GM21447 (cell line): ENCODE measurements around the gene CHST1.
A peak's percentile ranks its signal among the peaks of the same experiment; 100 is the strongest.

Source experiments
- ATAC-seq: cut with Tn5 transposase; IDR thresholded peaks from one replicate; pipeline ENCODE4 v1.9.1; 2021; ENCODE audit not compliant: unreplicated experiment

The CHST1 gene, protein sequence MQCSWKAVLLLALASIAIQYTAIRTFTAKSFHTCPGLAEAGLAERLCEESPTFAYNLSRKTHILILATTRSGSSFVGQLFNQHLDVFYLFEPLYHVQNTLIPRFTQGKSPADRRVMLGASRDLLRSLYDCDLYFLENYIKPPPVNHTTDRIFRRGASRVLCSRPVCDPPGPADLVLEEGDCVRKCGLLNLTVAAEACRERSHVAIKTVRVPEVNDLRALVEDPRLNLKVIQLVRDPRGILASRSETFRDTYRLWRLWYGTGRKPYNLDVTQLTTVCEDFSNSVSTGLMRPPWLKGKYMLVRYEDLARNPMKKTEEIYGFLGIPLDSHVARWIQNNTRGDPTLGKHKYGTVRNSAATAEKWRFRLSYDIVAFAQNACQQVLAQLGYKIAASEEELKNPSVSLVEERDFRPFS

DNA sequence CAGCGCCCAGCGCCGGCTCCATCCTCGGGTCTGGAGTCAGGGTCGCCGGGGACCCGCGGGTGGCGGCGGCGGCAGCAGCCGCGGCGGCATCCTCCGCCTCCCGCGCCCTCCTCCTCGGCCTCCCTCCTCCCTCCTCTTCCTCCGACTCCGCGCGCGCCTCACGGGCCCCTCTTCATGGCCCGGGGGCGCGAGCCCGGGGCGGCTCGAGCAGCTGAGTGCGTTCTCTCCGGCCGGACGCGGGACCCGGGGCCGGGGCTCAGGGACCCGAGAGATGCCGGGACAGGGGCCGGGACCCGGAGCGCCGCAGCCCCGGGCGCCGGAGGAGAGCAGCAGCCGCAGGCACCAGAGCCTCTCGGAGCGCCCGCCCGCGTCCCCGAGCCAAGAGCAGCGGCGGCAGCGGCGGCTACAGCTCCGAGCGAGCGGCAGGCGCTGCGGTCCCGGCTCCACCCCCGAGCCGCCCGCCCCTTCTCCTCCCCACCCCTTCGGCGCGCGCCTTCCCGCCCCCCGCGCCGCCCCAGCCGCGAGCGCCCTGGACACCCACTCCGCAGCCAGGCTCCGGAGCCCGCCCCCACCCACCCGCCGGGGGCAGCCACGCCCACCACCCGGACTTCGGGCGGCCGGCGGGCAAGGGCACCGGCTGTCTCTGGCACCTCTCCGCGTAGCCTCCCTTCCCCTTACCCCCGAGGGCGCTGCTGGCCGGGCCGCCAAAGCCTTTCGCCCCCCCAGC is at the start of gene CHST1:
Gene CHST1, minus strand, starts transcription at position 417 of the 727 bp plus-strand sequence. CDS start 14,699 bp downstream, outside the sequence.
- ATAC-seq = no peak

DNA sequence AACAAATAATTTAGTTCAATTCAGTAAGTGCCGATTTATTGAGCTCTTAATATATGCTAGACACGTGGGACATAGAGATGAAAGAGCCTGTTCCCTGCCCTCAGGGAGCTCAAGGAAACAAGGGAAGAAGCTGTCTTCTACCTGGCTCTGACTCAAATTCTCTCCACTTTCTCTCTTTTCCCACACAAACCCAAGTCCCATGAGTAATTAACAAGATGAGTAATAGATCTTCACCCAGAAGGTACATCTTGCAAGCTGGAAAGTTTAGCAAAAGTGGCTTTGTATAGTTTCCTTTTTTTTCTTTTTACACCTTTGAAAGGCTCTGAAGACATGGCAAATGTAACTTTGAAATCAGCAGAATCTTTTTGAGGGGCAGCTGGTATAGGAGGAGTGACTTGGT is 48.2 kb upstream of the CHST1 start:
- no peak for ATAC-seq

DNA sequence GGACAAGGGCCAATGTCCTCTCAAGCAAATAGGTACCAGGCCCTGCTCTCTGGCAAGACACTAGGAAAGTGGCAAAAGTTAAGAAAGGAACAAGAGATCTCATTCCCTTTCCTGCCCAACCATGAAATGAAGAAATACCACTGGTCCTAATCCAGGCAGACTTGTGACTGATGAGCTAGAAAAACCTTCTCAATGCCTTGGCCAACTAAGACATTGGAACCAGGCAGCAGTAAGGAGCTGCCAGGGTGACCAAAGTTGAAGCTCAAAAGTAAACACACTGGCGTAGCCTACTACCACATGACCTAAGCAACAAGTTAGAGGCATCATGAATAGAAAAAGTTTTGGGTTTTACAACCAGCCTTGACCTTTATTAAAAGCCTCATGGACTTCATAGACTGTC is 45.1 kb upstream of the CHST1 start:
- no peak for ATAC-seq

DNA sequence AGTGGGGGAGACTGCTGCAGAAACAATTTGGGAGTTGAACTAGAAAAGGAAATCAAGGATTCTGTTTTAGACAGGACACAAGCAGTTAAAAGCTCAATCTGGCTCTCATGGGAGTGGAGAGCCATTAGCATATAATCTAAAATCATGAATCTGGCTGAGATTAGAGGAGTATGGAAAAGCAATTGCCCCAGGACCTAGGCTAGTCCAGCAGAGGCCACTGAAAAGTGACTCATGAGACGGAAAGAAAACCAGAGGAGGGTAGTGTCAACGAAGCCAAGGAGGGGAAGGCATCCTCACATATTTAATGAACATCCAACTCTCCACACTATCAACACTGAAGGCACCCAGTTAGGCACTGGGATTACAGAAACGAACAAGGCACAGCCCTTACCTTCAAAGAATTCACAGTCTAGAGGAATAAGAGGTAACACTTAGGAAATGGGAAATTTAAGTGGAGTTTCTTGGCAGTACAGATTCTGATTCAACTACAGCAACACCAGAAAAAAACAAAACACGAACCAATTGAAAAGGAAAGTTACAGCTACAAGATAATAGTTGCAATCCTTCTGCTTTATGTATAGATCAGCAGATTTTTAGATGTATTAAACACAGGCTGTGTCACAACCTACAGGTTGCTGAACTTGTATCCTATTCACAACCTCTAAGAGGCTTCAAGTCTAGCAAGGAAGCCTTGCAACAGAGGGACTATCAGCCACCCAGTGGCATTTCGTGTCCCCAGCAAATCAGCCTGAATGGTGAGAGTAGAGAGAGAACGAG is 43.7 kb upstream of the CHST1 start:
- ATAC-seq = no peak

DNA sequence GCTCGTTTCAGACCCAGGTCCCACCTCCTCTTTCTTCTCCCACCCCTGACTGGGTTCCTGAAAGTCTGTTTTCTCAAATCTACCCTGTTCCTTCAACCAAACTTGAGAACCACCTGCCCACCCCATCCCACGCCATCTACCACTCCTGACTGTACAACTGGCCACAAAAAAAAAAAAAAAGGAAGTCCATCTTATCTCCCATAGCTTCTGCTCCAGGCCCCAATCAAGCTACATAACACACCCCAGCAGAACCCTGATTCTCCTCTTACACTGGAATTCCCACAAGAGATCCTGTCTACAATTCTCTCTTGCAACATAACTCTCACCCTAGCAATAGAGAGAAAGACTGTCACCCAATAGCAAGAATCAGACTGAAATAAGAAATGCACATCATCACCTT is 39.2 kb upstream of the CHST1 start:
- no peak for ATAC-seq

DNA sequence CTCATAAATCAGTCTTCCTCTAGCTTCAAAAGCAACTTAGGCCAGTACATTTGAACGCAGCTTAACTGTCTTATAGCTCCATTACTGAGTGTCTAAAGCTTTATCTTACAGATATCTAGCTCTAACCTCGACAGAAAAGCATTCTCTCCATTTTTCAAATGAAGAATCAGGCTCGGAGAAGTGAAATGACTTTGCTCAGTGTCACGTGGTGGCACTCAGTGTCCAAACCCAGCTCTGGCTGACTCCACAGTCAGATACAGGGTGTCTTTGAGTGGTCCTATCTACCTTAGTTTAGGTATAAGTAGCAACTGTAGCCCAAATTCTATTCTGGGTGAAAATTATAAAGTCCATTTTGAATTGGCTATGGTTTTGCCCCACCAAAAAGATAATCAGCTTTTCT is 38.7 kb upstream of the CHST1 start:
- ATAC-seq = no peak

DNA sequence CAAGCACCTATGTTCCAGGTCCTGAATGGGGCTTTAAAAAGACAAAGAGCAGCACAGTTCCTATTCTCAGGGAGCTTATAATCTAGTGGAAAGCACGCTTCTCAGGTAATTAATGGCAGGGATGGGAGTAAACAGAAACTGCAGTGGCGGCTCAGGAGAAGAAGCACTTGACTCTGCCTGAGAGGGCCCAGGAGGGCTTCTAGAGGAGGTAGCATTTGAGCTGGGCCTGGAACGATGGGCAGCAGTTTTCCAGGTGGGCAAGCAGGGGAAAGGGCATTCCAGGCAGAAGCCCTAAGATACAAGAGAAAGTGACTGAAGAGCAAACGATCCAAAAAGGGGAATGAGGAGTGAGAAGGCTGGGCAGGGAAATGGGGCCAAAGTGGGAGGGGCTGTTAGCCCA is 37.1 kb upstream of the CHST1 start:
- ATAC-seq = no peak

DNA sequence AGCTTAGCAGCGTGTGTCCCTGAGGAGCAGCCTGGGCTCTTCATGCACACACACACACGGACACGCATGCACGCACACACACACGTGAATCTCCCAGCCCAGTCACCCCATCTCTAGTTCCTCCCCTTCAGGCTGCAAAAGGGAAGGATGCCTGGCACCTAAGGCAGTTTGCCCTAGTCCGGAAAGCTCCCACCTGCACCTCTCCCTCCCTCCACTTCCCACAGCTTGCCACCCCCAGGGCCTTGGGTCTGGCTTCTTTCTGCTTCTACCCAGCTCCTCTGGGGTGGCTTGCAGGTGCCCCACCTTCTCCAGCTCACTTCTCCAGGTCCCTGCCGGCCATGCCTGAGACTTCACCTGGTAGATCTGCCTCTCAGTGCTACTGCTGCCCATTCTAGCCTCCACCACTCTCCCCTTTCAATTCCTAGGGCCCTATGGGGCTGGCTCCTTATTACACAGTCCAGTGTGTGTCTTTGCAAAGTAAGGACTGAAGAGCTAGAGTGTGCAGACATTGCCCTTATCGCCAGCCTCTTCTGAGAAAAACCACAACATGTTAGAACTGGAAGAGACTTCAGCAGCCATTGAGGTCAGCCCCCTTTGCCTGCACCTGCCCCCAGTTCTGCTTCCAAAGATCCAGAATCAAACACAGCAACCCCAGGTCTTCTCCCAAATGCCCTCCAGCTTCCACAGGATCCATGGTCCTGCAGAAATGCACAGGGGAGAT is 33.5 kb upstream of the CHST1 start:
- no peak for ATAC-seq

DNA sequence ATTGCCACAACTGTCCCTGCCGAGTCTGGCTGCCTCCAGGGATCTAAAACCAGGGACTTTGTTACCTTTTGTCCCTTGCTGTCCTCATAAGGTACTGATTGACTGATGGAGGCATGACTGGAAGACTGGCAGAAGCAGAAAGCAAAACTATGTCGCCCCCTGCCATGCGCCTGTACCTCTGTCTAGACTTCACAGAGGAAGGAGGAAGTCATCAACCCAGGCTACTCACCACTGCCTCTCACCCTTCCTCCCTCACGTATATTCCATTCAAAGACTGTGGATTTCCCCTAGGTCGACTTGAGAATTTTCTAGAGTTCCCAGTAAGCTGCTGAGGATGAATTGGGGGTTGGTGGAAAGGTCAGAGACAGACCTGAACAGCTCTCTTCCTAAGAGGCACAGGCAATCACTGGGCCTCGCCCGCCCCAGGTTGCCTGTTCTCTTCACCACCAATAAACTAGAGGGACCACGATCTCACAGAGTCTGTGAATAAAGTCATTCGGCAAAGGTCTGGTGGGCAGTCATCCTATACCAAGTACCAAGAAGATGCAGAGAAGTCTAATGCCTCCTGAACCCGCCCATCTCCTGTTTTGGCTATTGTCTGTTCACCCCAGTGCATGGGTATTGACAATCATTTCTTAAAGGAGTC is 27.5 kb upstream of the CHST1 start:
- ATAC-seq = no peak

DNA sequence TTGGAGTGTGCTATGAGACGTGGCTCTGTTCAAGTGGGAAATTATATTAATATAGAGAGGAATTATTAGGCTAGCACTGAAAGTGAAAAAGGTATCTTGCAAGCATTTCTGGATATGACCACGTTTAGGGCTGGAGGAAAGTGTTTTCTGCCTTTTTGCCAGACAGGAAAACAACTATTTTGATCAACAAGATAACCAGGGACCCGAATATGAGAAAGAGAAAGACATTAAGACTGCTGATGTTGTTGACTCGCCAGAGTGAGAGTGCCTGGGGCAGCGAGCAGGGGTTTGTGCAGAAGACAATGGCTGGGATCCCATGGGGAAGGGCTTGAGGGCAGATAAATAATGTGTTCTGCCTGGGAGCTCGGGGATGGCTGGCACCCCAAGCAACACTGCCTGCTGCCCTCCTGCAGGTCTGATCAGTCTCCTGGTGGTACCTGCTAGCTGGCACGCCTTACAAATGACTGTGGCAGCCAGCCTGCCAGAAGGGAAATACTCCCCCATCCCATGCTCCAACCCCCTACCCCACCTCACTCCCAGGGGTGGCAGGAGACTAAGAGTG is 23.1 kb upstream of the CHST1 start:
- ATAC-seq = no peak

DNA sequence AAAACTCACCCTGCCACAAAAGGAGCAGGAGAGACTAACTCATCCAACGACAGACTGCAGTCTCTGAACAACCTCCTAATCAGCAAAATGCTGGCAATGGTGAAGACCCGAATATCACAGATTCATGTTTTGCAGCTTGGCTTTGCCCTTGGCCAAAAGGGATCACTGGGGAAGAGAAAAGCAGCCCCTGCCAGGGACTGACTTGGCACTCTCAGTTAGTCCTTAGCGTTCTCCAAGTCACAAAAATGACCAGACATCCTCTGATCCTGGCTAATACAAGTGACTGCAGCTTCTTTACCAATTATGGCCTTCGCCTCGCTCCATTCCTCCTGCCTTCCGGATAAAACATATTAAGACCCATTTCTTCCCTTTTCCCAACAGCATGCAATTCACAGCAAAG is 22.4 kb upstream of the CHST1 start:
- ATAC-seq = no peak

DNA sequence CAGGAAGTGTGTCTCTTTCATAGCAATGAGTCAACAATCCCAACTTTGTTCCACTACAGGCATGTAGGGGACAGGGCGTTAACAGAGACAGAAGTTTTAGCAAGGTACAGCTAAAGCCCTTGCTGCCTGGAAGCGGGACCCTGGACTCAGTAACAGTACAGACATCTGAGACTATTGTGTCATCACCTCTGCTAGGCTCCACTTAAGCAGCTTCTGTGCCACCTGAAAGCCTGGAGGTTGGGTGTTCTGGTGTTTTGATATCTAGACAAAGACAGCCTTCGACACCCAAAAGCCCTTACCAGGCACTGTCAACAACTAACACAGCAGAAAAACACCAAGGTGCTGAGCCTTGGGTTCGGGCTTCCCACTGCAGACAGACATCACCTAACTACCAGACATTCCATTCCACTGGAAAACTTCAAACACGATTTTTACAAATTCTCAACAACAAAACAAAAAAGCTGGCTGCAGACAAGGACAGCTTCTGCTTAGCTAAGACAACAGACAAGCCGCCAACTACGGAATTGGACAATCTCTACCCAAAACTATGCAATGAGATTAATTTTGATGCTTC is 20.6 kb upstream of the CHST1 start:
- ATAC-seq = no peak

DNA sequence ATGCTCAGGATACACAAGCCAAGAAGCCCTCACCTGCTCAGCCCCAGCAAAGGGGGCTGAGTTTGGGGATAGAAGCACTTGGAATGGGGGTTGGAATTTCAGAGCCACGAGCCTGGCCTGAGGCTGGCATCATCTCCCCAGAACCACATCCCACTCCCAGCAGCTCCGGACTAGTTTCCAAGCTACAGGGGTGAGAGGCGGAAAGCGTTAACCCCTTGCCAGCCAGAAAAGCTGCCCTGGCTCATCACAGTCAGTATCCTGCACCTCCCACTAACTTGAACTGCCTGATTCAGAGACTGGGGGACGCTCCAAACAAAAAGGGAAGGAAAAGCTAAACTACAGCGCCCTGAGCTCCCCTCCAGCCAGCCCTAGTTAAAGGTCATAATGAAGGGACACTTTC is 19.0 kb upstream of the CHST1 start:
- no peak for ATAC-seq

DNA sequence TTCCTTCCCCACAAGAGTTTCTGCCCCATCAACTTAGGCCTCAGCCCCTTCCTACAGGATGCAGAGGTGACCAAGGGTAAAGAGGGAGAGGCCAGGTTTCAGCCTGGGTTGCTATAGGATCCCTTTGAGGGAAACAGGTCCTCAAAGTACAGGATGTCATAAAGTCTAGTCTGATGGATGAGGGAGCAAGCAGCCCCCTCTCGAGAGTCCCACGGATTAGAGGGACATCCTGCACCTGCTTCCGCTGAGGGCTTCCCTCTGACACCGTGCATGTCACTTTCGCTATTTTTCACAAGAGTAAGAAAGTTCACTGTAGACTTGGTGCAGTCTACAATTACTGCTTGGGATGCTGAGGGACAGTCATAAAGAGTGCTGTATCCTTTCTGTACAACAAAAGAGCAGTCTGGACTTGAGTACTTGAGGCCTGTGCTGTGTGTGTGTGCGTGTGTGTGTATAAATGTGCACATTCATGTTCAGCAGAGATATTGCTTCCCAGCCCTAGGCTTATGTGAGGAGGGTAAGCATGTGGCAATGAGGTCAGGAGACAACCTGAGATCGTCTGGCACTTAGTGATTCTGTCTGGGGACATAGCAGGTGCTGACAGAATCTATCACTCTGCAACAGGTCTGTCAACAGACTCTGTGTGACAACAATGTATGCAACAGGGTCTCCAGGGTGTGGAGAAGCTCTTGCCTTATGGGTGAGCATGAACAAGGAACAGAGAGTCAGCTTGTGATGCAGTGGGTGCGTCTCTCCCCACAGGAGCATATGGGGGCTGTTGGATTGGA is 18.0 kb upstream of the CHST1 start:
- no peak for ATAC-seq

DNA sequence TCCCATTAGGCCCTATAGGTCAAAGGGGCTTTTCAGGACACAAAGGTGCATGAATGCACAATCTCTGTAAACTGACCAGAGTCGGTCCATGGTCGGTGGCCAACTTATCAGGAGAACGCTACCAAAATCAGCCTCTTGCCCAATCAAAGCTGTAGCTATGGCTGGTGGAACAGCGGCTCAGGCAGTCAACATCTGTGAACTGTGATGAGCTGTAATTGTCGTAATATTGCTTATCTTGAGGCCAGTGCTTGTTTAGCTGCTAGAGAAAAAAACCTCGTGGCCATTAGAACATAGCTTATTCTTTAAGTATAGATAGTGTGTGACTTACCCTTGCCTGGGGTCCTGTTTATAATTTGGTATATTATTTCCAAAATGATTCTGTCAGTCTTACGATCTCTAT is 14.4 kb upstream of the CHST1 start:
- ATAC-seq = no peak

DNA sequence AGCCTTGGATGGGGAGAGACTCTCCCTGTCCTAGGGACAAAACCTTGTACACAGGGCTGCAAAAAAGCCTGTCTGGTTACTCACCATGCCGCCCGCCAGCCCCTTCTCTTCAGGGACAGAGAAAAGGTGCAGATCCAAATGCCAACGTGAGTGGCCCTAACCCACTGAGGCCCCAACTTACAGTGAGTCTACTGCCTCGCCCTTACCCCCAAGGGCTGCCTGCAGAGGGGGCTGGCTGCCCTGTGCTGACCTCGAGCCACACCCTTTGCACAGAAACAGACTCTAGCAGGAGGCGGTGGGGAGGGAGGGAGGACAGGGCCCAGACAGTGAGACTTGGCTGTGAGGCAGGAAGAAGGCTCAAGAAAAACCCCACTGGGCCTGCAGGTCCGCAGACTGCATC is 13.6 kb upstream of the CHST1 start:
- ATAC-seq = no peak

DNA sequence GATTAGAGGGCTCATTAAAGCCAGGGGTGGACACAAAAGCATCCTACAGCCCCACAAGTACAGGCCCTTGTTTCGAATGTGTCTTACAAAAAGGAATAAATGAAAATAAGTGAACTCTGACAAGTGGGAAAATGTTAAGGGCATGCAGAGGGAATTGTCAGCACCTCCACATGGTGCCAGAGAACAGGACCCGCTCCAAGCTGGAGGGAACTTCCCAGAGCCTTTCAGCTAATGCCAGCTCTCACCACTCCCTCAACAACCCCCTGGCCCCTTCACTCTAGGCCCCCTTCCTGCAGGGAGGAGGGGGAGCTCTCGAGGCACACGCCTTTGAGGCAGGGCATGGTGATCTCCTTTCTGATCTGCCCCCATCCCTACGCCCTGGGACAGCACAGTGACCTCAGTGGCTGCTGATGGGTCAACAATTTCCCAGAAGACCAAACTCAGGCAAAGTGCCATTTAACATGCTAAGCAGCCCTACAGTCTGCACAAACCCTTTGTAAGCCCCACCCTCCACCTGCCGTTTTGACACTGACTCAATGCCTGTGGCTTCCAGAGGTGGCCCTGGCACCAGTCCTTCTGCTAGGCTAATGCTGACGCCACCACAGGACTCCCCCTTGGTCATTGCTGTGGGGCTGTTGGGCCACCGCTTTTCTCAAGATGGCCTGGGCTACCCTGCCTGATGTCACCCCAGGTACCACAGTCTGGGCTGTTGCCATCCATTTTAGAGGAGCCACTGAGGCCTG is 12.5 kb upstream of the CHST1 start:
- ATAC-seq = no peak

DNA sequence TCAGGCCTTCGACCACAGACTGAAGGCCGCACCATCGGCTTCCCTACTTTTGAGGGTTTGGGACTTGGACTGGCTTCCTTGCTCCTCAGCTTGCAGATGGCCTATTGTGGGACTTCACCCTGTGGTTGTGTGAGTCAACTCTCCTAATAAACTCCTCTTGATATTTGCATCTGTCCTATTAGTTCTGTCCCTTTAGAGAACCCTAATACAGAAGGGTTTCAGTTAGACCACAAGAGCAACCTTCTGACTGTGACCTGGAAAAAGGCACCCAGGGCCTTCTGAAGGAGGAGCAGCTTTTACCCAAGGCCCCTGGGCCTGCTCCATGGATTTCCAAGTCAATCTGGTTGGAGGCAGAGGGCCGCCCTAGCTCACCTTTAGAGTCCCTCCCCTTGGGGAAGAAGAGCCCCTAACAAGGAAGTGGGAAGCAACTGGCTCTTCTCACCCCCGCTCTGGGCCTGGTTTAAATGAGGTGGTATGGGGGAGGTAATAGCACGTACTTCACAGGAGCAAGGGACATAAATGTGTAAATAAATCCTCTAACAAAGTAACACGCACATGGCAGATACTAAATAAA is 11.2 kb upstream of the CHST1 start:
- ATAC-seq = peak; percentile 90
